Uterus (tissue), 4 donors: ENCODE measurements around the gene USP47. TPM values are rescaled to one million over a fixed set of nuclear protein-coding genes. Genes with fewer than 3 reads are reported as not detected.
A peak's percentile ranks its signal among the peaks of the same experiment; 100 is the strongest.

Experiments
- DNase-seq, 2 donors: peaks; one replicate each; pipeline ENCODE4 v3.0.0-alpha.2; 2019 to 2020
- H3K27ac ChIP-seq, 2 donors: fragments of 200-600 bp; sonication (generic); 1 replicate in 1 of 2; 2 replicates in 1 of 2; pipeline ENCODE4 v1.5.1; 2016 to 2018
- H3K27me3 ChIP-seq, 2 donors: fragments of 200-600 bp; sonication (generic); one replicate each; pipeline ENCODE4 v1.5.1; 2018 to 2019; ENCODE audit warnings: control low read depth in 1 of 2
- H3K36me3 ChIP-seq, 2 donors: fragments of 200-600 bp; sonication (generic); one replicate each; pipeline ENCODE4 v1.5.1; 2019; ENCODE audit warnings: control low read depth in 1 of 2
- H3K4me1 ChIP-seq, 2 donors: fragments of 200-600 bp; sonication (generic); one replicate each; pipeline ENCODE4 v1.5.1; 2018 to 2019; ENCODE audit warnings: control low read depth in 1 of 2
- H3K4me3 ChIP-seq, 2 donors: fragments of 200-600 bp; sonication (generic); 1 replicate in 1 of 2; 2 replicates in 1 of 2; pipeline ENCODE4 v1.5.1; 2018 to 2019; ENCODE audit warnings: mild to moderate bottlenecking in 1 of 2
- H3K9me3 ChIP-seq, 2 donors: fragments of 200-600 bp; sonication (generic); one replicate each; pipeline ENCODE4 v1.5.1; 2019; ENCODE audit warnings: control low read depth in 1 of 2
- POLR2A ChIP-seq, 2 donors: fragments of 450-650 bp; IDR thresholded peaks; one replicate each; pipeline ENCODE4 v1.6.1; 2016; ENCODE audit warnings: antibody characterized with exemption in 2 of 2, mild to moderate bottlenecking in 1 of 2, moderate library complexity in 1 of 2
- intact Hi-C: fragments of 100-400 bp; cut with DNase I; formaldehyde crosslinking; loops from one replicate; pipeline ENCODE4 v1.15.1; 2023; ENCODE audit warnings: low total_unique reads
- total RNA-seq, 4 donors: library from RNA; depleted of rRNA in 3 of 4; stranded (reverse); fragments of >200 nt in 3 of 4; gene quantifications; one replicate each; pipeline versions ENCODE4 v1.1.0 to v1.2.4, GENCODE V29; 2014 to 2023
- TF ChIP-seq, protein P1 (sequence below), 4 experiments: fragments of 200-600 bp in 2 of 4; fragments of 450-650 bp in 2 of 4; sonication (generic) in 2 of 4; IDR thresholded peaks; one replicate each; pipeline ENCODE4 v1.5.1; 2016 to 2019; ENCODE audit warnings: antibody characterized with exemption in 4 of 4, mild to moderate bottlenecking in 2 of 4, moderate library complexity in 1 of 4
- donor health status: DM: yes; HTN: yes; CAD: no.

Gene USP47
- total RNA-seq, 4 donors from 2014 or later = 83.4 to 247 (median 146) TPM

DNA sequence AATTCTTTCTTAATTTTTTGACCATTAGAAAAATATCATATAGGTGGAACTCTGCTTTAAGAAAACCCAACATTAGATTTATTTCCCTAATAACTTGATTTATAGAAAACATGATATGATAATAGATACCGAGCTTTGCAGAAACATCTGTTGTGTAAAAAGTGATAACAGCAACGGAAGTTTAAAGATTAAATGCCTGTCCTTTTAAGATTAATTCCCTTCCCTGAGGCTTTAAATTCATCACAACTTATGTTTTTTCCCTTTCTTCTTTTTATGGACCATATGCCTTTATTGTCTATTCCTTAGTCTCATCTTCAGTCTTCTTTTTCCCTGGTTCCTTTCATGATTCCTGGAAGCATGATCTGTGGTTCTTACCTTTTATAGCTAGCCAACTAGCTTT, 1.9 kb downstream of the USP47 start:
- no peak for DNase-seq
- H3K4me3 ChIP-seq = peak overlapping the region in 1 of 2 donors; percentile 86
- H3K9me3 ChIP-seq = no peaks in the 10 kb centered on the region
- no peaks in the 10 kb centered on the region for H3K27me3 ChIP-seq
- intact Hi-C loops = no loop called here
- peaks cover 0 to 23% of the 10 kb centered on the region in 2 donors for H3K4me1 ChIP-seq
- H3K36me3 ChIP-seq = no peaks in the 10 kb centered on the region
- TF ChIP-seq, protein P1, sequence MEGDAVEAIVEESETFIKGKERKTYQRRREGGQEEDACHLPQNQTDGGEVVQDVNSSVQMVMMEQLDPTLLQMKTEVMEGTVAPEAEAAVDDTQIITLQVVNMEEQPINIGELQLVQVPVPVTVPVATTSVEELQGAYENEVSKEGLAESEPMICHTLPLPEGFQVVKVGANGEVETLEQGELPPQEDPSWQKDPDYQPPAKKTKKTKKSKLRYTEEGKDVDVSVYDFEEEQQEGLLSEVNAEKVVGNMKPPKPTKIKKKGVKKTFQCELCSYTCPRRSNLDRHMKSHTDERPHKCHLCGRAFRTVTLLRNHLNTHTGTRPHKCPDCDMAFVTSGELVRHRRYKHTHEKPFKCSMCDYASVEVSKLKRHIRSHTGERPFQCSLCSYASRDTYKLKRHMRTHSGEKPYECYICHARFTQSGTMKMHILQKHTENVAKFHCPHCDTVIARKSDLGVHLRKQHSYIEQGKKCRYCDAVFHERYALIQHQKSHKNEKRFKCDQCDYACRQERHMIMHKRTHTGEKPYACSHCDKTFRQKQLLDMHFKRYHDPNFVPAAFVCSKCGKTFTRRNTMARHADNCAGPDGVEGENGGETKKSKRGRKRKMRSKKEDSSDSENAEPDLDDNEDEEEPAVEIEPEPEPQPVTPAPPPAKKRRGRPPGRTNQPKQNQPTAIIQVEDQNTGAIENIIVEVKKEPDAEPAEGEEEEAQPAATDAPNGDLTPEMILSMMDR (IDR thresholded peaks at IDR 0.05) = no peak
- no peak for TF ChIP-seq POLR2A (IDR thresholded peaks at IDR 0.05)
- H3K27ac ChIP-seq = peak overlapping the region; percentile 98 to 99

GRCh38 chr11:11844272-11844671, 2.5 kb downstream of the USP47 start:
- intact Hi-C loops = no loop called here
- TF ChIP-seq POLR2A (IDR thresholded peaks at IDR 0.05) = no peak
- TF ChIP-seq, protein P1 (IDR thresholded peaks at IDR 0.05) = no peak
- Histone ChIP-seq H3K27me3 (no peaks in the 10 kb centered on the region), H3K36me3 (no peaks in the 10 kb centered on the region), H3K9me3 (no peaks in the 10 kb centered on the region), H3K4me1 (peaks cover 0 to 23% of the 10 kb centered on the region in 2 donors), H3K27ac (peak overlapping the region; percentile 98 to 99), H3K4me3 (peak overlapping the region in 1 of 2 donors; percentile 86)
- no peak for DNase-seq

GRCh38 chr11:11845071-11845470, 3.3 kb downstream of the USP47 start:
- no peaks in the 10 kb centered on the region for H3K9me3 ChIP-seq
- peaks cover 0 to 27% of the 10 kb centered on the region in 2 donors for H3K4me1 ChIP-seq
- peak overlapping the region; percentile 12 to 99 for H3K27ac ChIP-seq
- no peak for DNase-seq
- no peak overlapping the region for H3K4me3 ChIP-seq
- H3K36me3 ChIP-seq = no peaks in the 10 kb centered on the region
- intact Hi-C loops = no loop called here
- no peak for TF ChIP-seq POLR2A (IDR thresholded peaks at IDR 0.05)
- TF ChIP-seq, protein P1 (IDR thresholded peaks at IDR 0.05) = no peak
- no peaks in the 10 kb centered on the region for H3K27me3 ChIP-seq

GRCh38 chr11:11845551-11845950, 3.8 kb downstream of the USP47 start:
- TF ChIP-seq, protein P1 (IDR thresholded peaks at IDR 0.05) = no peak
- TF ChIP-seq POLR2A (IDR thresholded peaks at IDR 0.05) = no peak
- Histone ChIP-seq H3K4me3 (no peak overlapping the region), H3K27ac (peak overlapping the region; percentile 12 to 99), H3K27me3 (no peaks in the 10 kb centered on the region), H3K36me3 (no peaks in the 10 kb centered on the region), H3K9me3 (no peaks in the 10 kb centered on the region), H3K4me1 (peaks cover 0 to 27% of the 10 kb centered on the region in 2 donors)
- DNase-seq = no peak
- intact Hi-C loops = no loop called here

DNA sequence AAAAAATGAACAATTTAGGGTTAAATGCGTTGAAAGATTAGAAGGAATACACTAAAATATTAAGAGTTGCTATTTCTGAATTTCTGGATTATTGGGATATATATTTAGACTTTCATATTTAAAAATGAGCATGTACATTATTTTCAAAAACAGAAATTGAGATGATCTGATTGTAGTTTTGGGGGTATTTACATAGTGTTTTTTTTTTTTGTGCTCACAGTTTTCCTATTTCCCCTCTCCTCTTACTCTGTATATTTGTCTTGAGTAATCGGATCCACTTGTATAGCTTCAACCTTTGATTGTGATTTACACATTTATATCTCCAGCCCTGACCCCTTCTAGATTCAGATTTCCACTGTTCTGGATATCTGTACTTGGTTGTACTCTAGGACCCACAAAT, 5.3 kb downstream of the USP47 start:
- no peaks in the 10 kb centered on the region for H3K27me3 ChIP-seq
- no peak for DNase-seq
- H3K4me1 ChIP-seq = peaks cover 0 to 27% of the 10 kb centered on the region in 2 donors
- H3K9me3 ChIP-seq = no peaks in the 10 kb centered on the region
- H3K27ac ChIP-seq = no peak overlapping the region
- intact Hi-C loops = no loop called here
- TF ChIP-seq, protein P1 (IDR thresholded peaks at IDR 0.05) = no peak
- TF ChIP-seq POLR2A (IDR thresholded peaks at IDR 0.05) = no peak
- no peak overlapping the region for H3K4me3 ChIP-seq
- H3K36me3 ChIP-seq = no peaks in the 10 kb centered on the region
